GM12801 (cell line): Measurements from ENCODE around the gene NUMB.

ENCODE experiments used
- TF ChIP-seq, protein P1 (sequence below): IDR thresholded peaks from one replicate; pipeline ENCODE4 v1.5.1; 2011; ENCODE audit warnings: control low read depth; ENCODE audit not compliant: insufficient read length; ENCODE audit errors: extremely low read depth

Gene NUMB

DNA sequence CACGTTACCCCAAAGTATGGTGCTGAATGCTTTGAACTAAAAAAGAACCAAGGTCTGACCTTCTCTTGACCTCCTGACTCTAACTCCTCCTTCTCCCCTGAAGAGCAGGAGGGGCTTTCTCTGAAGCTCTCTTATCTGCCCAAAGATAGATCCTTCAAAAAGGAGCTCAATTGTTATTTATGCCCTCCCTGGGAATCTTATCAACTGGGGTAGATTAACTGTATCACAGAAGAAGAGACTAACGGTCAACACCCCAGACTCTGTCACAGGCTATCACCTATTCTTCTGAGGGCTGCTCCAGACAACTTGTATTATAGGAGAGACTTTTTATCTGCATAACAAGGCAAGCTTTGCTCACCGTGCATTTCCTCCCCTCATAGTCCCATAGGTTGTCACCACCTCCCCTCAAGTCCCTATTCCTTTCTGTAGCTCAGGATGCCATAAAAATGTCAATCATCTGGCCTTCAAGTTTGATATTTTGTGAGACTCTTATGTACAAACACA lies 134.4 kb downstream of the NUMB start:
- TF ChIP-seq, protein P1, sequence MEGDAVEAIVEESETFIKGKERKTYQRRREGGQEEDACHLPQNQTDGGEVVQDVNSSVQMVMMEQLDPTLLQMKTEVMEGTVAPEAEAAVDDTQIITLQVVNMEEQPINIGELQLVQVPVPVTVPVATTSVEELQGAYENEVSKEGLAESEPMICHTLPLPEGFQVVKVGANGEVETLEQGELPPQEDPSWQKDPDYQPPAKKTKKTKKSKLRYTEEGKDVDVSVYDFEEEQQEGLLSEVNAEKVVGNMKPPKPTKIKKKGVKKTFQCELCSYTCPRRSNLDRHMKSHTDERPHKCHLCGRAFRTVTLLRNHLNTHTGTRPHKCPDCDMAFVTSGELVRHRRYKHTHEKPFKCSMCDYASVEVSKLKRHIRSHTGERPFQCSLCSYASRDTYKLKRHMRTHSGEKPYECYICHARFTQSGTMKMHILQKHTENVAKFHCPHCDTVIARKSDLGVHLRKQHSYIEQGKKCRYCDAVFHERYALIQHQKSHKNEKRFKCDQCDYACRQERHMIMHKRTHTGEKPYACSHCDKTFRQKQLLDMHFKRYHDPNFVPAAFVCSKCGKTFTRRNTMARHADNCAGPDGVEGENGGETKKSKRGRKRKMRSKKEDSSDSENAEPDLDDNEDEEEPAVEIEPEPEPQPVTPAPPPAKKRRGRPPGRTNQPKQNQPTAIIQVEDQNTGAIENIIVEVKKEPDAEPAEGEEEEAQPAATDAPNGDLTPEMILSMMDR: no peak

DNA sequence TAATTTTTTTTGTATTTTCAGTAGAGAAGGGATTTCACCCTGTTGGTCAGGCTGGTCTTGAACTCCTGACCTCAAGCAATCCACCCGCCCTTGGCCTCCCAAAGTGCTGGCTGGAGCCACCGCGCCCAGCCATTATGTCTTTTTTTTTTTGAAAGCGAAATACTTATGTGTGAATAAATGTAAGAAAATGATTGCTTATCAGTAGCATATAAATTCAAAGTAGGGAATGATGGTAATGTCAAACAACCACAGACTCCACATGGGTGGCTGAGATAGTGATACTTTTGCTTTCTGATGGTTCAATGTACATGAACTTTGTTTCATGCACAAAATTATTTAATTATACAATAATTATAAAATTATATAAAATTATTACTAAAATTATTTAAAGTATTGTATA lies 145.2 kb downstream of the NUMB start:
- TF ChIP-seq, protein P1: no peak

DNA sequence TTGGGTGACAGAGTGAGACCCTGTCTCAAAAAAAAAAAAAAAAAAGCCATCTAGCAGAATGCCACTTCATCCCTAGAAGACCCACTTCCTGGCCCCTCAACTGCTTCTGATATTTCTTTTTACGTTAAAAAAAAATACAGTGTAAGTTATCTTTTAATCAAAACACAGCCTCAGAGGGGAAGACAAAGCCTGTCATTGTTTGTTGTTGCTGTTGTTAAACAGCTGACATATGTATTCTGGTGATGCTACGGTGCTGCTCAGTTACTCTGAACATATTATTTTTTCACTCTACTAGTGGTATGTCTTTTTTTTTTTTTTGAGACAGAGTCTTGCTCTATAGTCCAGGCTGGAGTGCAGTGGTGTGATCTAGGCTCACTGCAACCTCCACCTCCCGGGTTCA lies 145.7 kb downstream of the NUMB start:
- TF ChIP-seq, protein P1: no peak

DNA sequence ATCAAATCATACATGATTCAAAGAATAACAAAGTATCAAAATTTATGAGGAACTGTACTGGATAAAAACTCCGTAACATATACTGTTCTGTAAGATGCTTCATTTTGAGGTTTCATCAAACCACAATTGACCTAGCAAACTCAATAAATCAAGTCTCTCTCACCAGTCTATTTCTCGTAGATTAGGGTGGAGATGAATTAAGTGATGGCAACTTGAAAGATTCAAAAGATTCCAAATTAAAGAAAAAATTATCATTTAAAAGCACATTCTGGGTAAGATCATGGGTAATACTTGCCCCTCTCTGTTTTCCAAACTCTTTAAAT lies 146.7 kb downstream of the NUMB start:
- TF ChIP-seq, protein P1: no peak

DNA sequence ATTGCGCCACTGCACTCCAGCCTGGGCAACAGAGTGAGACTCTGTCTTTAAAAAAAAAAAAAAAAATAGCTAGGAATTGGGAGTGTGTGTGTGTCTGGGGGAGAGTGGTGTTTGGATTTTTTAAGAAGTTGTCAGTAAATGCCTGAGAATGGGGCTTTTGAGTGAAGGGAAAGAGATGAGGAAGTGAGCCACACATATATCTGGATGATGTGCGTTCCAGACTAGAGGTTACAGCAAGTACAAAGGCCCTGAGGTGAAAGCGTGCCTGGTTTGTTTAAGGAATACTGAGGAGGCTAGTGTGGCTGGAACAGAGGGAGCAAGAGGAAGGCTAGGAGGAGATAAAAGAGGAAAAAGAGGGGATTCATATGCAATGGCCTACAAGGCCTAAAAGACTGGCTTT lies 151.1 kb downstream of the NUMB start:
- TF ChIP-seq, protein P1: no peak

DNA sequence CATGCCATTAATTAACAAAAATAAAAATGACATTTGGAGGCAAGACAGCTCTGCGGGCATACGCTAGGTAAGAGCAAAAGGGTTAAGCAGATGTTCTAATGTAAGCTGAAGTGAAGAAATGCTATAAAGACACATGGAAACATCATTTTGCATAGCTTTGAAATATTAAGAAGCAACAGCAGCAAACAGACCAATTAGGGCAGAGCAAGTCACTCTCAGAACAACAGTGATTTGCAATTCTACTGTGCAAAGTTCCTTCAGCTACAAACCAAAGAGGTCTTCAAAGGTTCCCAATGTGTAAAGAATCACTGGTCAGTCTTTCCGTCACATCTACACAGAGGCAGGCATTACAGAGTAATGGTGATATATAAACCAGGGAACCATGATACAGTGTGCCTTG lies 152.8 kb downstream of the NUMB start:
- TF ChIP-seq, protein P1: no peak

DNA sequence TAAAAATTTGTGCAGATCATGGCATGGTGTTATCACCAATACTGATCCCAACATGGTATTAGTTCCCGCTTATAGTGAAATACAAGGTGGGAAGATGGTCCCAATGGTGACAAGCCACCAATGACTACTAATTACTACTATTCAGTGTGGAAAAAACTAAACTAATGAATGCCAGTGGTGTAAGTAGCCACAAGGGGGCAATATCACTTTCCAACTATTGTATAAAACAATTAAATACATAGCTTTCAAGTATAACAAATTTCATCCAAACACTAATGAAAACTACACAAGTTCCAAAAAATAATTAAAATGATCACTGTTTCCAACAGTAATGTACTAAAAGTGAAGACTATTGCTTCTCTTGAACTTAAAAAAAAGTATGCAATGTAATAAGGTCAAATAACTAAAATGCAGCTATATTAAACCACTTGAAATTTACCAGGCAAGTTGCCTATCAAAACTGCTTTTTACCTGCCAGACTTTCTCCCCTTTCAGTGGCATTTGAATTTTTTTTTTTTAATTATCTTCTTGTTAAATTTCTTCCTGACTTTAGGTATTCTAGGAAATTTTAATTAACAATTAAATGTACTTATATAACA lies 163.0 kb downstream of the NUMB start:
- TF ChIP-seq, protein P1: no peak
